ENCODE data around the gene MLLT3. TPM values are rescaled to one million over a fixed set of nuclear protein-coding genes. Genes with fewer than 3 reads are reported as not detected.

Gene MLLT3
- total RNA-seq, 1 experiment from 2014 or later: 7.0 TPM

DNA sequence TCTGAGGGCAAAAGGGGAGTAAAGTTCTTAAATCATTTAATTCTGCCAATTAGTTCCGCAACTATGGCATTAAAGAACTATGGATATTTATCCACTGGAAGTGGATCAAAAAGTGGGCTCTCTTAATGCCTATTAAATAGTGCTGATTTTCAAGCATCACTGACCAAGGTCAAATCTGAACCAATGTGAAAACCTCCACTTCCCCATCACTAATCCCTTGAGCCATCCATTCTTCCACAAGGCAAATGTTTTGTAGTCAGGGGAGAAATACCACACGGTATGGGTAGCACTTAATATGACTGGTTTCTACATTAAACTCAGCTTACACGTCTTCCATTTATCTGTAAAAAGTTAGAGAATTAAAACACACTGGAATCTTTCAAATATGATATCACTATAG is 57.6 kb downstream of the MLLT3 start:
- Mint-ChIP-seq H3K27me3 (ENCODE audit: low read depth) (no peaks in the 10 kb centered on the region), H3K4me1 (peaks cover 2% of the 10 kb centered on the region), H3K27ac (no peak overlapping the region), H3K9me3 (no peaks in the 10 kb centered on the region), H3K36me3 (no peaks in the 10 kb centered on the region), H3K4me3 (no peak overlapping the region)
- ChIA-PET CTCF (no interaction called here), POLR2A (no interaction called here)
- DNase-seq (ENCODE audit: low spot score) (no peak), ATAC-seq (no peak)
- TF ChIP-seq TEAD4 (CRISPR knock-in tag; IDR thresholded peaks at IDR 0.05) (no peak), CREB1 (CRISPR knock-in tag; IDR thresholded peaks at IDR 0.05) (no peak)
- TF ChIP-seq, protein P1, sequence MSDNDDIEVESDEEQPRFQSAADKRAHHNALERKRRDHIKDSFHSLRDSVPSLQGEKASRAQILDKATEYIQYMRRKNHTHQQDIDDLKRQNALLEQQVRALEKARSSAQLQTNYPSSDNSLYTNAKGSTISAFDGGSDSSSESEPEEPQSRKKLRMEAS (CRISPR knock-in tag; IDR thresholded peaks at IDR 0.05): no peak

DNA sequence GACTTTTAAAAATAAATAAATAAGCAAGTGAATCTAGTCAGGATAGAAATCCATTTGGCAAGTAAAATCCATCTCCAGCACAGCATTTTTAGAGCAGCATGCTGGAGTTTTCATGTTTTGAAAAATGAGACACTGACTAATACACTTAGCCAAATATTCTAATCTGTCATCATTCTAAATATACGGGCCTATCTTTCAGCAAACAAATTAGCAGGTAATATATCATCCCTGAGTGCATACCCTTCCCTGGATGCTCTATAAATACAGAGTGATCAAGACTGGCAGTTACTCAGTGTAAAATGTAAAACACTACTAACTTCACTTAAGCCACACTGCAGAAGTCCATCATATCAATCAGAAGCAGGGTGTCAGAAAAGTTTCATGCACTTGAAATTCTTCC is 58.4 kb downstream of the MLLT3 start:
- H3K27ac Mint-ChIP-seq: no peak overlapping the region
- TF ChIP-seq ETV6 (CRISPR knock-in tag; IDR thresholded peaks at IDR 0.05): no peak
- TF ChIP-seq, protein P2, sequence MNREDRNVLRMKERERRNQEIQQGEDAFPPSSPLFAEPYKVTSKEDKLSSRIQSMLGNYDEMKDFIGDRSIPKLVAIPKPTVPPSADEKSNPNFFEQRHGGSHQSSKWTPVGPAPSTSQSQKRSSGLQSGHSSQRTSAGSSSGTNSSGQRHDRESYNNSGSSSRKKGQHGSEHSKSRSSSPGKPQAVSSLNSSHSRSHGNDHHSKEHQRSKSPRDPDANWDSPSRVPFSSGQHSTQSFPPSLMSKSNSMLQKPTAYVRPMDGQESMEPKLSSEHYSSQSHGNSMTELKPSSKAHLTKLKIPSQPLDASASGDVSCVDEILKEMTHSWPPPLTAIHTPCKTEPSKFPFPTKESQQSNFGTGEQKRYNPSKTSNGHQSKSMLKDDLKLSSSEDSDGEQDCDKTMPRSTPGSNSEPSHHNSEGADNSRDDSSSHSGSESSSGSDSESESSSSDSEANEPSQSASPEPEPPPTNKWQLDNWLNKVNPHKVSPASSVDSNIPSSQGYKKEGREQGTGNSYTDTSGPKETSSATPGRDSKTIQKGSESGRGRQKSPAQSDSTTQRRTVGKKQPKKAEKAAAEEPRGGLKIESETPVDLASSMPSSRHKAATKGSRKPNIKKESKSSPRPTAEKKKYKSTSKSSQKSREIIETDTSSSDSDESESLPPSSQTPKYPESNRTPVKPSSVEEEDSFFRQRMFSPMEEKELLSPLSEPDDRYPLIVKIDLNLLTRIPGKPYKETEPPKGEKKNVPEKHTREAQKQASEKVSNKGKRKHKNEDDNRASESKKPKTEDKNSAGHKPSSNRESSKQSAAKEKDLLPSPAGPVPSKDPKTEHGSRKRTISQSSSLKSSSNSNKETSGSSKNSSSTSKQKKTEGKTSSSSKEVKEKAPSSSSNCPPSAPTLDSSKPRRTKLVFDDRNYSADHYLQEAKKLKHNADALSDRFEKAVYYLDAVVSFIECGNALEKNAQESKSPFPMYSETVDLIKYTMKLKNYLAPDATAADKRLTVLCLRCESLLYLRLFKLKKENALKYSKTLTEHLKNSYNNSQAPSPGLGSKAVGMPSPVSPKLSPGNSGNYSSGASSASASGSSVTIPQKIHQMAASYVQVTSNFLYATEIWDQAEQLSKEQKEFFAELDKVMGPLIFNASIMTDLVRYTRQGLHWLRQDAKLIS (CRISPR knock-in tag; IDR thresholded peaks at IDR 0.05; ENCODE audit: borderline replicate concordance): no peak
- TF ChIP-seq, protein P3, sequence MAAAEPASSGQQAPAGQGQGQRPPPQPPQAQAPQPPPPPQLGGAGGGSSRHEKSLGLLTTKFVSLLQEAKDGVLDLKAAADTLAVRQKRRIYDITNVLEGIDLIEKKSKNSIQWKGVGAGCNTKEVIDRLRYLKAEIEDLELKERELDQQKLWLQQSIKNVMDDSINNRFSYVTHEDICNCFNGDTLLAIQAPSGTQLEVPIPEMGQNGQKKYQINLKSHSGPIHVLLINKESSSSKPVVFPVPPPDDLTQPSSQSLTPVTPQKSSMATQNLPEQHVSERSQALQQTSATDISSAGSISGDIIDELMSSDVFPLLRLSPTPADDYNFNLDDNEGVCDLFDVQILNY (CRISPR knock-in tag; IDR thresholded peaks at IDR 0.05): no peak
- no peak overlapping the region for H3K4me3 Mint-ChIP-seq
- no peak for DNase-seq (ENCODE audit: low spot score)
- no peaks in the 10 kb centered on the region for H3K36me3 Mint-ChIP-seq
- ChIA-PET POLR2A (no interaction called here), CTCF (no interaction called here)
- peaks cover 7% of the 10 kb centered on the region for H3K4me1 Mint-ChIP-seq
- H3K9me3 Mint-ChIP-seq: no peaks in the 10 kb centered on the region
- H3K27me3 Mint-ChIP-seq (ENCODE audit: low read depth): no peaks in the 10 kb centered on the region
- no peak for ATAC-seq

DNA sequence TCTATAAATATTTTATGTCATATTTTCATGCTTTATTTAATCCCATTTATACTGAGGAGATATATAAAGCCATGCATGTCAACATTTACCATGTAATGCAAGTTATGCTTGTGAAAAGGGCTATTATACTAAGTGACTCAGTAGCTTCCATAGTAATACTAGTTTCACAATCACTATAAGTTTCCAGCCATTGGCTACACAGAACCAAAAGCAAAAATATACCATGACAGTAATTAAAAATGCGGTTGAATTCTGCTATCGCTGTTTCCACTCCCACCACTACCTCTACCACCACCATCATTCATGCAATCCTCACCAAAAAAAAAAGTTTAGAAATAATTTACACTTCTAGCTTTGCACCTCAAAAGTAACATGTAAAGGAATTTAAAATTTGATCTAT is 60.2 kb downstream of the MLLT3 start:
- POLR2A ChIA-PET: no interaction called here
- DNase-seq (ENCODE audit: low spot score) (no peak), ATAC-seq (no peak)
- CTCF ChIA-PET: no interaction called here
- no peak overlapping the region for H3K27ac Mint-ChIP-seq
- no peaks in the 10 kb centered on the region for H3K36me3 Mint-ChIP-seq
- H3K4me3 Mint-ChIP-seq: no peak overlapping the region
- H3K4me1 Mint-ChIP-seq: peaks cover 23% of the 10 kb centered on the region
- TF ChIP-seq NR3C1 (CRISPR knock-in tag; conservative IDR thresholded peaks at IDR 0.05; ENCODE audit: low read depth) (no peak), PRRX2 (CRISPR knock-in tag; IDR thresholded peaks at IDR 0.05) (no peak), TEAD1 (CRISPR knock-in tag; IDR thresholded peaks at IDR 0.05) (no peak), ZNF416 (CRISPR knock-in tag; IDR thresholded peaks at IDR 0.05) (no peak), ZBTB21 (CRISPR knock-in tag; IDR thresholded peaks at IDR 0.05; ENCODE audit: borderline replicate concordance) (no peak), FOXP1 (CRISPR knock-in tag; IDR thresholded peaks at IDR 0.05; ENCODE audit: borderline replicate concordance) (no peak), ZNF263 (CRISPR knock-in tag; IDR thresholded peaks at IDR 0.05; ENCODE audit: low read depth) (no peak), CREB1 (CRISPR knock-in tag; IDR thresholded peaks at IDR 0.05) (no peak), OVOL2 (CRISPR knock-in tag; IDR thresholded peaks at IDR 0.05; ENCODE audit: borderline replicate concordance) (no peak)
- TF ChIP-seq, protein P4, sequence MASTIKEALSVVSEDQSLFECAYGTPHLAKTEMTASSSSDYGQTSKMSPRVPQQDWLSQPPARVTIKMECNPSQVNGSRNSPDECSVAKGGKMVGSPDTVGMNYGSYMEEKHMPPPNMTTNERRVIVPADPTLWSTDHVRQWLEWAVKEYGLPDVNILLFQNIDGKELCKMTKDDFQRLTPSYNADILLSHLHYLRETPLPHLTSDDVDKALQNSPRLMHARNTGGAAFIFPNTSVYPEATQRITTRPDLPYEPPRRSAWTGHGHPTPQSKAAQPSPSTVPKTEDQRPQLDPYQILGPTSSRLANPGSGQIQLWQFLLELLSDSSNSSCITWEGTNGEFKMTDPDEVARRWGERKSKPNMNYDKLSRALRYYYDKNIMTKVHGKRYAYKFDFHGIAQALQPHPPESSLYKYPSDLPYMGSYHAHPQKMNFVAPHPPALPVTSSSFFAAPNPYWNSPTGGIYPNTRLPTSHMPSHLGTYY (CRISPR knock-in tag; IDR thresholded peaks at IDR 0.05): no peak
- TF ChIP-seq, protein P5, sequence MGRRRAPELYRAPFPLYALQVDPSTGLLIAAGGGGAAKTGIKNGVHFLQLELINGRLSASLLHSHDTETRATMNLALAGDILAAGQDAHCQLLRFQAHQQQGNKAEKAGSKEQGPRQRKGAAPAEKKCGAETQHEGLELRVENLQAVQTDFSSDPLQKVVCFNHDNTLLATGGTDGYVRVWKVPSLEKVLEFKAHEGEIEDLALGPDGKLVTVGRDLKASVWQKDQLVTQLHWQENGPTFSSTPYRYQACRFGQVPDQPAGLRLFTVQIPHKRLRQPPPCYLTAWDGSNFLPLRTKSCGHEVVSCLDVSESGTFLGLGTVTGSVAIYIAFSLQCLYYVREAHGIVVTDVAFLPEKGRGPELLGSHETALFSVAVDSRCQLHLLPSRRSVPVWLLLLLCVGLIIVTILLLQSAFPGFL (CRISPR knock-in tag; IDR thresholded peaks at IDR 0.05; ENCODE audit: borderline replicate concordance): no peak
- TF ChIP-seq, protein P6, sequence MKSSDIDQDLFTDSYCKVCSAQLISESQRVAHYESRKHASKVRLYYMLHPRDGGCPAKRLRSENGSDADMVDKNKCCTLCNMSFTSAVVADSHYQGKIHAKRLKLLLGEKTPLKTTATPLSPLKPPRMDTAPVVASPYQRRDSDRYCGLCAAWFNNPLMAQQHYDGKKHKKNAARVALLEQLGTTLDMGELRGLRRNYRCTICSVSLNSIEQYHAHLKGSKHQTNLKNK (CRISPR knock-in tag; IDR thresholded peaks at IDR 0.05): no peak
- TF ChIP-seq, protein P7, sequence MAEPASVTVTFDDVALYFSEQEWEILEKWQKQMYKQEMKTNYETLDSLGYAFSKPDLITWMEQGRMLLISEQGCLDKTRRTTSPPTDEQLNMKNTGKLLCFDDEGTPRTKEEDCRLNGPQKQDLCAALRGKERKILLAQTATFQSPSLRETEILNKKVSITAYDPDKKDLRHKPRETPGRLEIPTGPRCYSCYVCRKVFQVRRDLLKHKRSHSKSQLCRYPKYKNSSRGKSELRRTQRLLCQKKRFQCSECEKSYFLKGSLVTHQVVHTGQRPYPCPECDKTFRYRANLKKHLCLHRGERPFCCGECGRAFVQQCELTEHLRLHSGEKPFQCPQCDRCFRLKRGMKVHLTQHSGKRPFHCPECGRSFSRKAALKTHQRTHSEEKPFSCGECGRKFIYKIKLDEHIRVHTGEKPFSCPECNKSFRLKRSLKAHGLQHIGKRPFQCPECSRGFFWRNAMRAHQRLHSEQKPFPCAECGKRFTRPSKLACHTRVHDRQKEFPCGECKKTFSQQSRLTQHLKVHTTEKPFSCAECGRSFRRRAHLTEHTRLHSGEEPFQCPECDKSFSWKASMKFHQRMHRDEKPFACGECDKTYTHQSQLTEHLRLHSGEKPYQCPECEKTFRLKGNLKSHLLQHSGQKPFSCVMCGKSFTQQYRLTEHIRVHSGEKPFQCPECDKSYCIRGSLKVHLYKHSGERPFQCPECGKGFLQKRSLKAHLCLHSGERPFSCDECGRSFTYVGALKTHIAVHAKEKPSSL (CRISPR knock-in tag; conservative IDR thresholded peaks at IDR 0.05): no peak
- TF ChIP-seq, protein P8, sequence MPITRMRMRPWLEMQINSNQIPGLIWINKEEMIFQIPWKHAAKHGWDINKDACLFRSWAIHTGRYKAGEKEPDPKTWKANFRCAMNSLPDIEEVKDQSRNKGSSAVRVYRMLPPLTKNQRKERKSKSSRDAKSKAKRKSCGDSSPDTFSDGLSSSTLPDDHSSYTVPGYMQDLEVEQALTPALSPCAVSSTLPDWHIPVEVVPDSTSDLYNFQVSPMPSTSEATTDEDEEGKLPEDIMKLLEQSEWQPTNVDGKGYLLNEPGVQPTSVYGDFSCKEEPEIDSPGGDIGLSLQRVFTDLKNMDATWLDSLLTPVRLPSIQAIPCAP (CRISPR knock-in tag; IDR thresholded peaks at IDR 0.05): no peak
- TF ChIP-seq, protein P9, sequence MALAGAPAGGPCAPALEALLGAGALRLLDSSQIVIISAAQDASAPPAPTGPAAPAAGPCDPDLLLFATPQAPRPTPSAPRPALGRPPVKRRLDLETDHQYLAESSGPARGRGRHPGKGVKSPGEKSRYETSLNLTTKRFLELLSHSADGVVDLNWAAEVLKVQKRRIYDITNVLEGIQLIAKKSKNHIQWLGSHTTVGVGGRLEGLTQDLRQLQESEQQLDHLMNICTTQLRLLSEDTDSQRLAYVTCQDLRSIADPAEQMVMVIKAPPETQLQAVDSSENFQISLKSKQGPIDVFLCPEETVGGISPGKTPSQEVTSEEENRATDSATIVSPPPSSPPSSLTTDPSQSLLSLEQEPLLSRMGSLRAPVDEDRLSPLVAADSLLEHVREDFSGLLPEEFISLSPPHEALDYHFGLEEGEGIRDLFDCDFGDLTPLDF (CRISPR knock-in tag; IDR thresholded peaks at IDR 0.05): no peak
- H3K9me3 Mint-ChIP-seq: no peaks in the 10 kb centered on the region
- no peaks in the 10 kb centered on the region for H3K27me3 Mint-ChIP-seq (ENCODE audit: low read depth)
